ENCODE measurements around the gene FAM217A.
"Not testable (repeated sequence)": the region's sequence is repeated elsewhere in the genome, so short reads cannot be mapped to it uniquely, and the experiment has no call there.

Gene FAM217A, protein sequence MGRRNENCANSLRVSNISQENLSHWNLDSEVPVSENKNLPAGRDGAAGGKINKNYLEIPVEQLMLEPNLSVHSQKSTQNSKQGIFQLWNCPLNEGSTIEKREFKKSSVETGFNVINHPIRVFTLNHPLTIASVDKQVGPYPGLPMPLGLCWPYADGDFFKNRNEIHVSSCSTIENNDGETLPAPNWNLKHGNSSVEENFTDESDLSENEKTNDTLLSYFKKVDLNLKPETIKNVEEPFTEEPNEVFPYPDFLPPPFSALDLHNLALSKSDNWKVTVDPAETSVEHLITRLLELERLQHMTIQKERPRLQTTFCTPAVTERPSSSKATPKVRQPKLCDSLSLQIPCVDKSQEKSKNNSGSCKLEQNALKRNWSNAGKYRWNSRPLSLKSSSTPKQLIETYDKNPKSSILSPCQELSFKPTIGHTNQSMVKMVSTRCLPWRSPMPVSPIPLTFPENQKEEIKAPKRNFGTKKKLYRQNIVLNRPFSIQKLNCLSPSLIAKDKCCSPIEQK

DNA sequence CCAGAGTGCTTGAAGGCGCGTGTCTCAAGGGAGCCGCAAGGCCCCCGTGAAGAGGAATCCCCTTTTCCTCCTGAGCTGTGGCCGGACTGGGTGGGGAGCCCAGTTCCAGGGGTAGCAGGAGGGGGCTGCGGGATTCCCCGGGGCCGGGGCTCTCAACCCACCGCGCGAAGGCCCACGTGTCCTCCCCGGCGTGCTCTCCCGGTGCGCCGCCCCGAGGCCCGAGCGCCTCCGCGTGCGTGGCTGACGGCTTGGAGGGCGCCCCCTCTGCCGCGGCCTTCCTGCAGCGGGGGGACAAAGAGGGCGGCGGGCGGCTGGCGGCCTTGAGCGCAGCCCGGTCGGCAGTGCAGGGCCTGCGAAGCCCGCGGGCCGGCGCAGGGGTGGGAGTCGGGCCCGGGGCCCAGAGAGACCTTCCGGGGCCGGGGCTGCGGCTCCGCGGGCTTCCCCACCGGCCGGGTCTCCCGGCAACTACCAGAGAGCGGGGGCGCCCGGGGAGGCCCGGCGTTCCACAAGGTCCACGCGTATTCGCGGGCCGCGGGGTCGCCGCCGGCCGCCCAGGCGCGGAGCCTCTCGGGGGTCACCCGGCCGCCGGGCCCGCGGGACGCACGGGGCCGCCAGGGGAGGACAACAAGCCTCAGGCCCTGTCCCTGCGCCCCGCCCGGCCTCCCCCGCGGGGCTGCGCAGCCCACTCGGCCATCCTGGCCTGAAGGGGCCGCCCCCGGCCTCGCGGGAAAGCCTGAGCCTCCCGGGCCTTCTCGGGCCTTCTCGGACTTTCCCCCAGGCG is at the start of gene FAM217A:
TSS of gene FAM217A (minus strand) at position 447 of the 781 bp plus-strand sequence. CDS start 1,723 bp downstream, outside the sequence.
- DNase-seq (ENCODE audit: low read depth in 1 of 2, low spot score in 1 of 2): no peak

DNA sequence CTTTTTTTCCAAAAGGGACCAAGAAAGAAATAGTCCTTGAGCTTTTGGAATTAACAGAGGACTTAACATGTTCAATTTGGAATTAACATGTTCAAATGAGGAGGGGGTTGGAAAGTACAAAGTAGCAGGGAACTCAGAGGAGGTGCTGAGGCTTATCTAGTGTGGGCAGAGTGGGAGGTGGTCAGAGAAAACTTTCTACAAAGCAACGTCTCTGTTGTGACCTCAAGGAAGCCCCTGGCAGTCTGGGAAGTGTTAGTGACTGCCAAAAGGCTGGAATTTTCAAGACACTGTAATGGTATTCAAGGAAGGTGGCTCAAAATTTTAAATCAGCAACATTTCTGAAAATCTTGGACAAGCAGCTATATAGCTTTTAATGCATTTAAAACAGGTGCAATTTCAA is 49.1 kb upstream of the FAM217A start:
- DNase-seq (ENCODE audit: low read depth in 1 of 2, low spot score in 1 of 2): no peak

GRCh38 chr6:4125933-4126864 is 47.3 kb upstream of the FAM217A start:
- DNase-seq (ENCODE audit: low read depth in 1 of 2, low spot score in 1 of 2): no peak

GRCh38 chr6:4125500-4125899 is 46.6 kb upstream of the FAM217A start:
- DNase-seq (ENCODE audit: low read depth in 1 of 2, low spot score in 1 of 2): no peak

GRCh38 chr6:4124351-4124750 is 45.4 kb upstream of the FAM217A start:
- no peak for DNase-seq (ENCODE audit: low read depth in 1 of 2, low spot score in 1 of 2)

DNA sequence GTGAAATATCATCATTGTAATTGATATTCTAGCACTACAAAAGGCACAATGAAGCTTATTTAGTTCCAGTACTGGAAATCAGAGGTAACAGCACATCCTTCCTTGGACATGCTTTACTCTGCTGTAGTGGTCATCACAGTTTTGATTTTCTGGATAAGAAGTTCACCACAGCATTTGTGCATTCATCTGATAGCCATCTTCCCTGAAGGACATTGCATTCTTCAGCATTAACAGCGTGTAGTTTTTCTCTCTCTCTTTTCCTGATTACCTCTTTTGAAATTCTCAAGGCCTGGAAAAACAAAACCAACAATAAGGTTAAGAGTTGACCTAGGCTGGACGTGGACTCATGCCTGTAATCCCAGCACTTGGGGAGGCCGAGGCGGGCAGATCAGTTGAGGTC is 36.8 kb upstream of the FAM217A start:
- no peak for DNase-seq (ENCODE audit: low read depth in 1 of 2, low spot score in 1 of 2)

- DNase-seq (ENCODE audit: low read depth in 1 of 2, low spot score in 1 of 2): no peak
These were observed 35.2 kb upstream of the FAM217A start for GRCh38 chr6:4114123-4114522.

- DNase-seq (ENCODE audit: low read depth in 1 of 2, low spot score in 1 of 2): no peak
These were observed 34.7 kb upstream of the FAM217A start for GRCh38 chr6:4113649-4114048.

- DNase-seq (ENCODE audit: low read depth in 1 of 2, low spot score in 1 of 2): no peak
These were observed 33.4 kb upstream of the FAM217A start for GRCh38 chr6:4112366-4112765.

DNA sequence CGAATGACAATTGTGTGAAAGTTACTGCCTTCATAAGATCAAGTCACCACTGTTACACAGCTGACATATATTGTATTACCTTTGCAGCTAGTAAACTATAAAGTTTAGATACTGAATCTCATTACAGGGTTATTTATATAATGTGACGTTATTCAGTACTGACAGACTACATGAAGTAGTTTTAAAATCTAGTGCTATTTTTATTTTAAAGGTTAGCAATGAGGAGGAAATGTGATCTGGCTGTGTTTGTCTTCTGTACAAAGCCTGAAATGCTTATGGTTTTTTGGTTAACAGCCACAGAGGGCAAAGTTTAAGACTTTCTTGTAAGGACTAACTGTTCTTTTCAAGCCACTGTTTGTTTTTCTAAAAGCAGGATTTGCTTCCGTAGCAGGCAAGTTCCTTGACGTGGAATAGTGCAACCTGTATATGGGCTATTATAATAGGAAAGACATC is 30.5 kb upstream of the FAM217A start:
- not testable (repeated sequence) for DNase-seq (ENCODE audit: low read depth in 1 of 2, low spot score in 1 of 2)

GRCh38 chr6:4108561-4109093 is 29.7 kb upstream of the FAM217A start:
- no peak for DNase-seq (ENCODE audit: low read depth in 1 of 2, low spot score in 1 of 2)

- DNase-seq (ENCODE audit: low read depth in 1 of 2, low spot score in 1 of 2): no peak
These were observed 28.9 kb upstream of the FAM217A start for GRCh38 chr6:4107873-4108272.

GRCh38 chr6:4105980-4106536 is 27.1 kb upstream of the FAM217A start:
- DNase-seq (ENCODE audit: low read depth in 1 of 2, low spot score in 1 of 2): no peak

GRCh38 chr6:4103929-4104328 is 25.0 kb upstream of the FAM217A start:
- no peak for DNase-seq (ENCODE audit: low read depth in 1 of 2, low spot score in 1 of 2)

DNA sequence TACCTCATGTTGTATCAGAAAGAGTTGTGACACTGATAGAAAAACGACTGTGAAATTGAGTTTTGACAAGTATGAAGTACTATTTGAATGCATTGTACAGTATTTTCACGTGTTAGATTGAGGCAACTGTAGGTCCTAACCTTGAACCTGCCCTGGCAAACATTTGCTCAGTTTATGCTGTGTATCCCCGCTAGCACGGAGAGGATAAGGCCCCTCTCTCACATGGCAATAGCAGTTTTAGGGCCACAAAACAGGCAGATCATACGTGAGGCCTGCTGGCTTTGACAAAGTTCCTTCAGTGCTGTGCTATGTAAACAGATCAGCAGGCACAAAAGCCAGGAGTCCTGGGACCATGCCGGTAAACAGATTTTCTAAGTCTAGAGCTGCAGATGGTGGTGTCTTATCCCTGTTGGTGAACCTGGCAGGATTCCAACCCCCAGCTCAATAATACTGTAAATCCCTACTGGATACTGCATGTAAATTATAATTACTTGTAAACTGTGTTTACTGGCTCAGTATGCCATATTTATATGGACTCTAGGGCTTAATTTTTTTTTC is 23.8 kb upstream of the FAM217A start:
- DNase-seq (ENCODE audit: low read depth in 1 of 2, low spot score in 1 of 2): no peak

- DNase-seq (ENCODE audit: low read depth in 1 of 2, low spot score in 1 of 2): no peak
These were observed 22.4 kb upstream of the FAM217A start for GRCh38 chr6:4101298-4101697.

- no peak for DNase-seq (ENCODE audit: low read depth in 1 of 2, low spot score in 1 of 2)
These were observed 21.7 kb upstream of the FAM217A start for GRCh38 chr6:4100655-4101054.

DNA sequence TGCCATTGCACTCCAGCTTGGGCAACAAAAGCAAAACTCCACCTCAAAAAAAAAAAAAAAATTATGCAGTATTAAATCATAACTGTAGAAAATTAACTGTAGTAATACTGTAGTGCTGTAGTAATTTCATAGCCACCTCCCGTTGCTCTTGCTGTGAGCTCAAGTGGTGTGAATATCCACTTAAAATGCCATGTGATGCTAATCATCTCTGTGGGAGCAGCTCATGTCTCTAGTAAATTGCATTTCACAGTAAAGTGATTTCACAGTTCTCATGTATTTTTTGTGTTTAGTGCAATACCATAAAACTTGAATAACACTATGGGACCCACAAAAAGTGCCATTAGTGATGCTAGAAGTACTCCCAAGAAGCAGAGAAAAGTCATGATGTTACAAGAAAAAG is 14.4 kb upstream of the FAM217A start:
- no peak for DNase-seq (ENCODE audit: low read depth in 1 of 2, low spot score in 1 of 2)

- no peak for DNase-seq (ENCODE audit: low read depth in 1 of 2, low spot score in 1 of 2)
These were observed 13.0 kb upstream of the FAM217A start for GRCh38 chr6:4091941-4092340.

- DNase-seq (ENCODE audit: low read depth in 1 of 2, low spot score in 1 of 2): not testable (repeated sequence)
These were observed 11.1 kb upstream of the FAM217A start for GRCh38 chr6:4090043-4090442.
